Measurements from ENCODE around the gene EPM2A. TPM values are rescaled to one million over a fixed set of nuclear protein-coding genes. Genes with fewer than 3 reads are reported as not detected.

The EPM2A gene
- total RNA-seq, 2 experiments from 2014 or later = 34.9 to 39.2 TPM

- ChIA-PET POLR2A (interaction anchor here (0.6 to 3.6 kb wide), 12 partner anchors 10 to 229 kb away, joined by 3 to 23 read pairs (median 4); partner anchors contain the start of genes FBXO30 and SHPRH), CTCF (ENCODE audit: unreplicated experiment) (interaction anchor here (1.0 kb wide), 1 partner anchor 78 kb away, joined by 3 read pairs; the partner anchor contains the start of gene FBXO30)
- Histone ChIP-seq H3K27ac (ENCODE audit: low read depth, low read length, poor library complexity, severe bottlenecking) (peak overlapping the region; percentile 86), H3K36me3 (ENCODE audit: insufficient read depth, low read length) (no peaks in the 10 kb centered on the region), H3K4me3 (ENCODE audit: low read depth, low read length, poor library complexity, severe bottlenecking) (peak overlapping the region; percentile 91), H2AFZ (ENCODE audit: low read length) (peak overlapping the region; percentile 95), H3K4me2 (ENCODE audit: low read length) (peak overlapping the region; percentile 92), H3K9me3 (ENCODE audit: low read length) (no peaks in the 10 kb centered on the region), H3K4me1 (ENCODE audit: insufficient read depth, low read length, poor library complexity, severe bottlenecking) (peaks cover 21% of the 10 kb centered on the region), H4K20me1 (ENCODE audit: insufficient read depth, low read length) (no peaks in the 10 kb centered on the region), H3K79me2 (ENCODE audit: insufficient read depth, low read depth, low read length) (peaks cover 31% of the 10 kb centered on the region; the same call in 1 of the 2 replicates), H3K9me2 (ENCODE audit: insufficient read depth, low read length) (no peaks in the 10 kb centered on the region)
- peak; percentile 7 for DNase-seq (ENCODE audit: low spot score)
- intact Hi-C loops (cut with micrococcal nuclease; ENCODE audit: unreplicated experiment) = loop anchor here (1.0 to 10.0 kb wide), 3 partner anchors 78 to 1522 kb away; partner anchors contain the start of gene FBXO30
- no peak for TF ChIP-seq CTCF (conservative IDR thresholded peaks at IDR 0.05; ENCODE audit: low read length)
- no TSS peak for BruUV-seq (replicated peaks)
Measured at GRCh38 chr6:145736661-145737144, 1.4 kb upstream of the EPM2A start.

- peak; percentile 78 for DNase-seq (ENCODE audit: low spot score)
- no TSS peak for BruUV-seq (replicated peaks)
Measured at GRCh38 chr6:145734486-145735355, 599 bp downstream of the EPM2A start.

More at GRCh38 chr6:145734486-145735355, 599 bp downstream of the EPM2A start:
- Histone ChIP-seq H3K4me2 (ENCODE audit: low read length) (peak overlapping the region; percentile 92), H3K9me3 (ENCODE audit: low read length) (peaks cover 12% of the 10 kb centered on the region; the same call in 1 of the 2 replicates), H3K36me3 (ENCODE audit: insufficient read depth, low read length) (peaks cover 17% of the 10 kb centered on the region), H3K9me2 (ENCODE audit: insufficient read depth, low read length) (no peaks in the 10 kb centered on the region), H3K4me3 (ENCODE audit: low read depth, low read length, poor library complexity, severe bottlenecking) (peak overlapping the region; percentile 91), H2AFZ (ENCODE audit: low read length) (peak overlapping the region; percentile 84), H3K4me1 (ENCODE audit: insufficient read depth, low read length, poor library complexity, severe bottlenecking) (peaks cover 21% of the 10 kb centered on the region), H4K20me1 (ENCODE audit: insufficient read depth, low read length) (no peaks in the 10 kb centered on the region), H3K79me2 (ENCODE audit: insufficient read depth, low read depth, low read length) (peaks cover 47% of the 10 kb centered on the region; the same call in 1 of the 2 replicates), H3K27ac (ENCODE audit: low read depth, low read length, poor library complexity, severe bottlenecking) (peak overlapping the region; percentile 86)
- CTCF ChIA-PET (ENCODE audit: unreplicated experiment) = no interaction called here
- POLR2A ChIA-PET = interaction anchor here (0.6 to 3.6 kb wide), 15 partner anchors 8 to 230 kb away, joined by 3 to 23 read pairs (median 4); partner anchors contain the start of genes FBXO30 and SHPRH
- no peak for TF ChIP-seq CTCF (conservative IDR thresholded peaks at IDR 0.05; ENCODE audit: low read length)
- no peak for TF ChIP-seq EZH2phosphoT487 (IDR thresholded peaks at IDR 0.05; ENCODE audit: borderline replicate concordance, low read depth, low read length)
- intact Hi-C loops (cut with micrococcal nuclease; ENCODE audit: unreplicated experiment) = loop anchor here (1.0 to 10.0 kb wide), 5 partner anchors 131 to 1520 kb away; partner anchors contain the start of gene SHPRH

Measured in OCI-LY7 (cell line).